Measurements from ENCODE around the gene PADI2.

DNA sequence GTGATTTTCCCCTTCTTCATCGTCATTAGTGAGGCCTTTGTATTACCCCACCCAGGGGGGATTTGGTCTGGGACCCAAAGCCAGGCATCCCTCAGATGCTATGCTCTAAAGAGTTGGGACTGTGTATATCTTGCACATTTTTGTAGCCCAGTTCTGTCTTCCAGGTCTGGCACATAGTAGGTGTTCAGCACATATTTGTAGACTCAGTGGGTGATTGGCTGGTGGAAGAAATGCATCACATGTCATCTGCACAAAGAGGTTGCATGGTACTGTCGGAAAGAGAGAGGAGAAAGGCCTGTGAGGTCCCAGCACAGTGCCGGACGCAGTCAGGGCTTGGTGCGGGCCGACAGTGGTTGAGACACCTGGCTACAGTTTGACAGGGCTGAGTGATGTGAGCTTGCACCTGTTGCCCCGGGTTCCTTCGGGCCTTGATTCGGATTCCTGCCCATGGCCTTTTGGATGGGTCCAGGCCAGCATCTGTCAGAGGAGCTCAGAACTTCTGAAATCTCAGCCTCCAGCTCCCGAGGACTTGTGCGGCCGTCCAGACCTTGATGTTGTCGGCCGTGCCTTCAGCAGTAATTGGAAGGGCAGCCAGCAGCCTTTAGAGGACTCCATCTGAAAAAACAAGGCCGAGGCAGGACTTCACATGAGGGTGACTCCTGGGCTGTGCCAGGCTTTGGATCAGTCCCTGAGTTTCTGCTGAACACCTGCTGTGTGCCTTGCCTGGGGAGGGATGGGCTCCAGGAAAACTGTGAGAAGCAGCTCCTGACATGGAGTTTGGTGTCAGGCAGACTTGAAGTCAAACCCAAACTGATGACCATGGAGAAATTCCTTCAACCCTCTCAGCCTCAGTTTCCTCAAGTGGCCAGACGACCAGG, 44.8 kb upstream of the PADI2 start:
- TF ChIP-seq, protein P1, sequence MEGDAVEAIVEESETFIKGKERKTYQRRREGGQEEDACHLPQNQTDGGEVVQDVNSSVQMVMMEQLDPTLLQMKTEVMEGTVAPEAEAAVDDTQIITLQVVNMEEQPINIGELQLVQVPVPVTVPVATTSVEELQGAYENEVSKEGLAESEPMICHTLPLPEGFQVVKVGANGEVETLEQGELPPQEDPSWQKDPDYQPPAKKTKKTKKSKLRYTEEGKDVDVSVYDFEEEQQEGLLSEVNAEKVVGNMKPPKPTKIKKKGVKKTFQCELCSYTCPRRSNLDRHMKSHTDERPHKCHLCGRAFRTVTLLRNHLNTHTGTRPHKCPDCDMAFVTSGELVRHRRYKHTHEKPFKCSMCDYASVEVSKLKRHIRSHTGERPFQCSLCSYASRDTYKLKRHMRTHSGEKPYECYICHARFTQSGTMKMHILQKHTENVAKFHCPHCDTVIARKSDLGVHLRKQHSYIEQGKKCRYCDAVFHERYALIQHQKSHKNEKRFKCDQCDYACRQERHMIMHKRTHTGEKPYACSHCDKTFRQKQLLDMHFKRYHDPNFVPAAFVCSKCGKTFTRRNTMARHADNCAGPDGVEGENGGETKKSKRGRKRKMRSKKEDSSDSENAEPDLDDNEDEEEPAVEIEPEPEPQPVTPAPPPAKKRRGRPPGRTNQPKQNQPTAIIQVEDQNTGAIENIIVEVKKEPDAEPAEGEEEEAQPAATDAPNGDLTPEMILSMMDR (IDR thresholded peaks at IDR 0.05; ENCODE audit: low read length), result no peak
- no peak for TF ChIP-seq EZH2 (IDR thresholded peaks at IDR 0.05; ENCODE audit: borderline replicate concordance, low read length)
